Measurements from ENCODE around the gene ADM2. TPM values are rescaled to one million over a fixed set of nuclear protein-coding genes. Genes with fewer than 3 reads are reported as not detected.
A peak's percentile ranks its signal among the peaks of the same experiment; 100 is the strongest.

ADM2 gene
- total and polyA plus RNA-seq, 2 of the 13 experiments (the other 11 are each of a cell fraction or from before 2014, with no cell fraction given) = 1.2 to 3.0 TPM

DNA sequence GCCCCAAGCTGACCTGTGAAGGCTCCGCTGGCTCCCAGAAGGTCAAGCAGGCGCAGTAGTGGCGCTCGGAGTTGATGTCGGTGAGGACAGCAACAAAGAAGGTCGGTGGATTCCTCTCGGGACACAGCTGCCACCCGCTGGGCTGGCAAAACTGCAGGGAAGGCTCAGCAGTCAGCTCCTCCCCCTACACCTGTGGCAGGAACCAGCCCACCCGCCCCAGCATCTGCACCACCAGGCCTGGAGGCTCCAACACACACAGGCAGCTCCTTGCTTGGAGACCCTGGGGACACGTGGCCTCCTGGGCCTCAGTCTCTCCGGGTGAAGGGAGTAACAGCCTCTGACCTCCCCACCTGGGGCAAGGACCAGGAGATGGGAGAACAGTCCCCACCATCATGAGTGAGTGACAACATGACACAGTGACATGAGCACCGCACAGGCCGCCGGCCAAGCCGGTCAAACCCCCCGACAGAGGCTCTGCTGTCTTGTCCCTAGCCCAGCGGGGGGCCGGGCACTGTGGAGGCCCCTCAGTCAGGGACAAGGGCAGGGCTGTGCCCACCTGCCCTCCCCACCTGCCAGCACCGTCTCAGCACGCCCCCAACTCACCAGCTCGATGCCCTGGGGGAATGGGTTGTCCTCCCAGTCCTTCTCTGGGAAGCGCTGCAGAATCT is 13.4 kb upstream of the ADM2 start:
- POLR2A ChIA-PET = no interaction called here
- Histone ChIP-seq H2AFZ (ENCODE audit: low read length) (no peak overlapping the region), H3K27ac (ENCODE audit: extremely low read length, insufficient read depth, low read length) (no peak overlapping the region), H3K27me3 (ENCODE audit: control insufficient read depth in 1 of 2, insufficient read depth in 2 of 2, low read length in 2 of 2) (no peaks in the 10 kb centered on the region), H3K4me1 (ENCODE audit: insufficient read depth, low read length) (peaks cover 31% of the 10 kb centered on the region), H3K9me3 (ENCODE audit: low read length) (no peaks in the 10 kb centered on the region), H3K36me3 (replicated peaks in 1 of 2; ENCODE audit: control insufficient read depth in 1 of 2, insufficient read depth in 2 of 2, low read length in 2 of 2) (peaks cover 21 to 42% of the 10 kb centered on the region in 2 experiments; a peak in 4 of 5 replicates), H3K4me2 (ENCODE audit: low read depth, low read length) (no peak overlapping the region), H3K79me2 (ENCODE audit: insufficient read depth, low read length) (peaks cover 36% of the 10 kb centered on the region), H3K9ac (ENCODE audit: insufficient read depth, low read depth, low read length) (no peak overlapping the region), H4K20me1 (ENCODE audit: insufficient read depth, low read length) (peaks cover 24% of the 10 kb centered on the region; the same call in 1 of the 2 replicates), H3K4me3 (replicated peaks in 1 of 3; ENCODE audit: insufficient read depth in 1 of 3, low read depth in 2 of 3, low read length in 3 of 3) (no peak overlapping the region)
- TF ChIP-seq JUND (CRISPR knock-in tag; IDR thresholded peaks at IDR 0.05) = no peak
- no peak for TF ChIP-seq HNRNPUL1 (IDR thresholded peaks at IDR 0.05; ENCODE audit: low read depth, low read length)
- TF ChIP-seq ZBTB7A (CRISPR knock-in tag; IDR thresholded peaks at IDR 0.05) = no peak
- TF ChIP-seq MIER2 (CRISPR knock-in tag; IDR thresholded peaks at IDR 0.05) = no peak
- 0 out of 2 replicates have a peak, but pooled peaks have one; percentile 4 for TF ChIP-seq RBFOX2 (IDR thresholded peaks at IDR 0.05; ENCODE audit: low read depth, low read length)
- no peak for ATAC-seq
- no peak for DNase-seq (ENCODE audit: low spot score)
- intact Hi-C loops (cut with micrococcal nuclease; ENCODE audit: unreplicated experiment) (no loop called here), in situ Hi-C loops (cut with HindIII; ENCODE audit: extremely low pct_ligation_motif_present, low pct_unique_long_range_greater_than_20kb) (no loop called here)
- CTCF ChIA-PET (ENCODE audit: low intra/inter-chr PET ratio, low total read pairs) = no interaction called here
- WGBS (ENCODE audit: low lambda C conversion rate) = 89% methylated on average over 9 of the region's 22 CpGs
- no peak for FAIRE-seq
- BruUV-seq (replicated peaks) = no TSS peak

DNA sequence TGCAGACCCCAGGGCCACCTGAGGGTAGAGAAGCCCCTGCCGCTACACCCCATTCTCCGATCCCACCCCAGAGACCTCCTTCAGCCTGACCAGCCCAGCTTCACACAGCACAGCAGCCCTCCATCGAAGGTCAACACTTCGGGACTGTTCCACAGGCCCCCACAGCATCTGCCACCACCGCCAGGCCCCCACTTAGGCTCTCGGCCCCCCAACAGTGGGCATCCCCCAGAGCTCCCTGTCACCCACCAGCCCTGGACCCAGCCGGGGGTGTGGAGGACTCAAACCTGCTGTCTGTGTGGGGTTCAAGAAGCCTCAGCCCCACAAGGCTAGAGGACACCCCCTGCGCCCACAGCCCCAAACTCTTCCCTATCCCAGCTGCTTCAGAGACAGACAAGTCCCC is 12.7 kb upstream of the ADM2 start:
- 98% methylated on average over 6 of the region's 8 CpGs for WGBS (ENCODE audit: low lambda C conversion rate)
- ATAC-seq (no peak), DNase-seq (ENCODE audit: low spot score) (no peak), FAIRE-seq (no peak)
- H3K4me2 ChIP-seq (ENCODE audit: low read depth, low read length) = no peak overlapping the region
- CTCF ChIA-PET (ENCODE audit: low intra/inter-chr PET ratio, low total read pairs) = no interaction called here
- BruUV-seq (replicated peaks) = no TSS peak
- H2AFZ ChIP-seq (ENCODE audit: low read length) = no peak overlapping the region
- intact Hi-C loops (cut with micrococcal nuclease; ENCODE audit: unreplicated experiment) (no loop called here), in situ Hi-C loops (cut with HindIII; ENCODE audit: extremely low pct_ligation_motif_present, low pct_unique_long_range_greater_than_20kb) (no loop called here)
- no peak overlapping the region for H3K9ac ChIP-seq (ENCODE audit: insufficient read depth, low read depth, low read length)
- H3K27ac ChIP-seq (ENCODE audit: extremely low read length, insufficient read depth, low read length) = no peak overlapping the region
- peaks cover 43% of the 10 kb centered on the region for H3K79me2 ChIP-seq (ENCODE audit: insufficient read depth, low read length)
- no peaks in the 10 kb centered on the region for H3K9me3 ChIP-seq (ENCODE audit: low read length)
- peaks cover 31% of the 10 kb centered on the region for H4K20me1 ChIP-seq (ENCODE audit: insufficient read depth, low read length)
- no peak overlapping the region for H3K4me3 ChIP-seq (replicated peaks in 1 of 3; ENCODE audit: insufficient read depth in 1 of 3, low read depth in 2 of 3, low read length in 3 of 3)
- H3K36me3 ChIP-seq (replicated peaks in 1 of 2; ENCODE audit: control insufficient read depth in 1 of 2, insufficient read depth in 2 of 2, low read length in 2 of 2) = peaks cover 21 to 39% of the 10 kb centered on the region in 2 experiments; a peak in 4 of 5 replicates
- peaks cover 38% of the 10 kb centered on the region for H3K4me1 ChIP-seq (ENCODE audit: insufficient read depth, low read length)
- POLR2A ChIA-PET = no interaction called here
- H3K27me3 ChIP-seq (ENCODE audit: control insufficient read depth in 1 of 2, insufficient read depth in 2 of 2, low read length in 2 of 2) = no peaks in the 10 kb centered on the region
- TF ChIP-seq MAZ (IDR thresholded peaks at IDR 0.05; ENCODE audit: borderline replicate concordance, low read depth, low read length) = no peak
- TF ChIP-seq MAZ (CRISPR knock-in tag; IDR thresholded peaks at IDR 0.05; ENCODE audit: low read depth) = no peak
- no peak for TF ChIP-seq ARNT2 (CRISPR knock-in tag; IDR thresholded peaks at IDR 0.05; ENCODE audit: low read depth)
- TF ChIP-seq, protein P1, sequence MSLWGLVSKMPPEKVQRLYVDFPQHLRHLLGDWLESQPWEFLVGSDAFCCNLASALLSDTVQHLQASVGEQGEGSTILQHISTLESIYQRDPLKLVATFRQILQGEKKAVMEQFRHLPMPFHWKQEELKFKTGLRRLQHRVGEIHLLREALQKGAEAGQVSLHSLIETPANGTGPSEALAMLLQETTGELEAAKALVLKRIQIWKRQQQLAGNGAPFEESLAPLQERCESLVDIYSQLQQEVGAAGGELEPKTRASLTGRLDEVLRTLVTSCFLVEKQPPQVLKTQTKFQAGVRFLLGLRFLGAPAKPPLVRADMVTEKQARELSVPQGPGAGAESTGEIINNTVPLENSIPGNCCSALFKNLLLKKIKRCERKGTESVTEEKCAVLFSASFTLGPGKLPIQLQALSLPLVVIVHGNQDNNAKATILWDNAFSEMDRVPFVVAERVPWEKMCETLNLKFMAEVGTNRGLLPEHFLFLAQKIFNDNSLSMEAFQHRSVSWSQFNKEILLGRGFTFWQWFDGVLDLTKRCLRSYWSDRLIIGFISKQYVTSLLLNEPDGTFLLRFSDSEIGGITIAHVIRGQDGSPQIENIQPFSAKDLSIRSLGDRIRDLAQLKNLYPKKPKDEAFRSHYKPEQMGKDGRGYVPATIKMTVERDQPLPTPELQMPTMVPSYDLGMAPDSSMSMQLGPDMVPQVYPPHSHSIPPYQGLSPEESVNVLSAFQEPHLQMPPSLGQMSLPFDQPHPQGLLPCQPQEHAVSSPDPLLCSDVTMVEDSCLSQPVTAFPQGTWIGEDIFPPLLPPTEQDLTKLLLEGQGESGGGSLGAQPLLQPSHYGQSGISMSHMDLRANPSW (CRISPR knock-in tag; IDR thresholded peaks at IDR 0.05; ENCODE audit: borderline replicate concordance) = no peak
- no peak for TF ChIP-seq KDM2A (CRISPR knock-in tag; IDR thresholded peaks at IDR 0.05; ENCODE audit: borderline replicate concordance, low read depth)
- TF ChIP-seq SALL2 (CRISPR knock-in tag; IDR thresholded peaks at IDR 0.05) = no peak
- TF ChIP-seq CHD4 (IDR thresholded peaks at IDR 0.05; ENCODE audit: borderline replicate concordance, low read length) = no peak
- no peak for TF ChIP-seq ELF3 (CRISPR knock-in tag; IDR thresholded peaks at IDR 0.05)
- no peak for TF ChIP-seq BRD4 (CRISPR knock-in tag; IDR thresholded peaks at IDR 0.05)

All from HepG2 (cell line).